Measurements from ENCODE around the gene CAB39L. TPM values are rescaled to one million over a fixed set of nuclear protein-coding genes. Genes with fewer than 3 reads are reported as not detected.
A peak's percentile ranks its signal among the peaks of the same experiment; 100 is the strongest.

The CAB39L gene
- total and polyA plus RNA-seq, 9 of the 15 experiments (the other 6 are each of a cell fraction or from before 2014, with no cell fraction given) = 1.1 to 4.2 (median 2.6) TPM

DNA sequence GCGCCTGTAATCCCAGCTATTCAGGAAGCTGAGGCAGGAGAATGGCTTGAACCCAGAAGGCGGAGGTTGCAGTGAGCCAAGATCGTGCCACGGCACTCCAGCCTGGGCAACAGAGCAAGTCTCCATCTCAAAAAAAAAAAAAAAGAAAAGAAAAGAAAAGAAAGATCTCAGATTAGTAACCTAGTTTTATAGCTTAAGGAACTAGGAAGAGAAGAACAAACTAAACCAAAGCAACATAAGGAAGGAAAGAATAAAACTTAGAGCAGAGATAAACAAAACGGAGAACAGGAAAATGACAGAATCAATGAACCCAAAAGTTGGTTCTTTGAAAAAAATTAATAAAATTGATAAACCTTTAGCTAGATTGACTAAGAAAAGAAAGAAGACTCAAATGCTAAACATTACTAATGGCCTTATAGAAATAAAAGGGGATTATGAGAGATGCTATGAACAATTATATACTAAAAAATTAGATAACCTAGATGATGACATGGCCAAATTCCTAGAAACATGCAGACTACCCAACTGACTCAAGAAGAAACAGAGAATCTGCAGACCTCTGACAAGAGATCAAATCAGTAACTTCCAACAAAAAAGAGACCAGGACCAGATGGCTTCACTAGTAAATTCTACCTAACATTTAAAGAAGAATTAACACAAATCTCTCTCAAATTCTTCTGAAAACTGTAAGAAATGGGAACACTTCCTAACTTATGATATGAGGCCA is 127.9 kb downstream of the CAB39L start (continued):
- no peak for TF ChIP-seq TSHZ1 (CRISPR knock-in tag; IDR thresholded peaks at IDR 0.05)
- TF ChIP-seq FUS (optimal IDR thresholded peaks at IDR 0.05; ENCODE audit: low read depth, low read length) = no peak
- no peak for TF ChIP-seq ILF3 (IDR thresholded peaks at IDR 0.05; ENCODE audit: borderline replicate concordance)
- no peak for TF ChIP-seq SIN3B (IDR thresholded peaks at IDR 0.05; ENCODE audit: low read depth)
- no peak for TF ChIP-seq ZNF717 (CRISPR knock-in tag; IDR thresholded peaks at IDR 0.05)
- TF ChIP-seq ZNF436 (CRISPR knock-in tag; IDR thresholded peaks at IDR 0.05) = no peak
- TF ChIP-seq, protein P1, sequence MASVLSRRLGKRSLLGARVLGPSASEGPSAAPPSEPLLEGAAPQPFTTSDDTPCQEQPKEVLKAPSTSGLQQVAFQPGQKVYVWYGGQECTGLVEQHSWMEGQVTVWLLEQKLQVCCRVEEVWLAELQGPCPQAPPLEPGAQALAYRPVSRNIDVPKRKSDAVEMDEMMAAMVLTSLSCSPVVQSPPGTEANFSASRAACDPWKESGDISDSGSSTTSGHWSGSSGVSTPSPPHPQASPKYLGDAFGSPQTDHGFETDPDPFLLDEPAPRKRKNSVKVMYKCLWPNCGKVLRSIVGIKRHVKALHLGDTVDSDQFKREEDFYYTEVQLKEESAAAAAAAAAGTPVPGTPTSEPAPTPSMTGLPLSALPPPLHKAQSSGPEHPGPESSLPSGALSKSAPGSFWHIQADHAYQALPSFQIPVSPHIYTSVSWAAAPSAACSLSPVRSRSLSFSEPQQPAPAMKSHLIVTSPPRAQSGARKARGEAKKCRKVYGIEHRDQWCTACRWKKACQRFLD (CRISPR knock-in tag; IDR thresholded peaks at IDR 0.05) = no peak
- no peak for TF ChIP-seq STAT5B (CRISPR knock-in tag; IDR thresholded peaks at IDR 0.05)
- no peak for TF ChIP-seq ZNF79 (CRISPR knock-in tag; IDR thresholded peaks at IDR 0.05; ENCODE audit: low read depth)
- TF ChIP-seq PTBP1 (IDR thresholded peaks at IDR 0.05; ENCODE audit: low read depth, low read length) = no peak
- no peak for TF ChIP-seq MEIS2 (IDR thresholded peaks at IDR 0.05; ENCODE audit: partially characterized antibody)
- no peak for TF ChIP-seq BRF1 (IDR thresholded peaks at IDR 0.05; ENCODE audit: borderline replicate concordance, extremely low read depth, insufficient read length)
- TF ChIP-seq NCOR1 (IDR thresholded peaks at IDR 0.05) = peak; percentile 33; the same call in 1 of the 2 replicates
- TF ChIP-seq MYBL2 (IDR thresholded peaks at IDR 0.05; ENCODE audit: low read depth) = no peak
- no peak for TF ChIP-seq MYBL2 (CRISPR knock-in tag; IDR thresholded peaks at IDR 0.05; ENCODE audit: borderline replicate concordance)
- peak; percentile 68; the same call in 1 of the 2 replicates for TF ChIP-seq JUND (IDR thresholded peaks at IDR 0.05; ENCODE audit: borderline replicate concordance, low read depth, low read length)
- TF ChIP-seq JUND (tag; IDR thresholded peaks at IDR 0.05; ENCODE audit: borderline replicate concordance, low read depth, low read length) = peak; percentile 20; the same call in 1 of the 3 replicates
- TF ChIP-seq CREB3 (tag; conservative IDR thresholded peaks at IDR 0.05; ENCODE audit: low read depth) = no peak
- TF ChIP-seq ARID1B (IDR thresholded peaks at IDR 0.05) = peak; percentile 90
- TF ChIP-seq ZFP36 (IDR thresholded peaks at IDR 0.05; ENCODE audit: low read depth, low read length, partially characterized antibody) = no peak
- TF ChIP-seq MAX (CRISPR knock-in tag; IDR thresholded peaks at IDR 0.05) = no peak
- TF ChIP-seq SNIP1 (IDR thresholded peaks at IDR 0.05; ENCODE audit: low read depth) = no peak

Data from K562 (cell line).